GM18909 (cell line): ENCODE results near the gene PCDHGA1.
"Not testable (repeated sequence)": the region's sequence is repeated elsewhere in the genome, so short reads cannot be mapped to it uniquely, and the experiment has no call there.

Experiments used
- ATAC-seq: cut with Tn5 transposase; IDR thresholded peaks from one replicate; pipeline ENCODE4 v1.9.1; 2021; ENCODE audit warnings: mild to moderate bottlenecking; ENCODE audit not compliant: unreplicated experiment, poor library complexity

The PCDHGA1 gene

GRCh38 chr5:141432726-141433125, 102.4 kb downstream of the PCDHGA1 start:
- not testable (repeated sequence) for ATAC-seq

- no peak for ATAC-seq
Observed at GRCh38 chr5:141434006-141434405, 103.7 kb downstream of the PCDHGA1 start.

GRCh38 chr5:141437221-141437620, 106.9 kb downstream of the PCDHGA1 start:
- no peak for ATAC-seq

- ATAC-seq = no peak
Observed at GRCh38 chr5:141439411-141440141, 109.3 kb downstream of the PCDHGA1 start.

- no peak for ATAC-seq
Observed at GRCh38 chr5:141440341-141440740, 110.0 kb downstream of the PCDHGA1 start.

GRCh38 chr5:141441571-141442170, 111.4 kb downstream of the PCDHGA1 start:
- ATAC-seq = no peak

GRCh38 chr5:141465351-141465750, 135.0 kb downstream of the PCDHGA1 start:
- ATAC-seq = no peak

GRCh38 chr5:141475625-141476131, 145.4 kb downstream of the PCDHGA1 start, which contains the start of gene PCDHGC3:
Gene PCDHGC3, plus strand, starts transcription at chr5:141475966. Its CDS starts 151 bp downstream, at chr5:141476117.
- peak; percentile 98 for ATAC-seq

- peak; percentile 40 for ATAC-seq
Observed at GRCh38 chr5:141476132-141476911, 146.0 kb downstream of the PCDHGA1 start.

- no peak for ATAC-seq
Observed at GRCh38 chr5:141477044-141477575, 146.8 kb downstream of the PCDHGA1 start.

GRCh38 chr5:141477815-141478214, 147.5 kb downstream of the PCDHGA1 start:
- no peak for ATAC-seq

GRCh38 chr5:141478321-141478945, 148.1 kb downstream of the PCDHGA1 start:
- ATAC-seq = no peak

- no peak for ATAC-seq
Observed at GRCh38 chr5:141479776-141480175, 149.5 kb downstream of the PCDHGA1 start.

GRCh38 chr5:141483902-141484301, 153.6 kb downstream of the PCDHGA1 start:
- no peak for ATAC-seq

GRCh38 chr5:141484310-141484640, 154.0 kb downstream of the PCDHGA1 start:
- ATAC-seq = no peak

GRCh38 chr5:141484641-141485311, 154.5 kb downstream of the PCDHGA1 start, which contains the start of gene PCDHGC4:
Gene PCDHGC4, plus strand, starts transcription at chr5:141485030. Its CDS starts 144 bp downstream, at chr5:141485174.
- ATAC-seq = no peak

- no peak for ATAC-seq
Observed at GRCh38 chr5:141485321-141486055, 155.2 kb downstream of the PCDHGA1 start.

- ATAC-seq = no peak
Observed at GRCh38 chr5:141486091-141486490, 155.8 kb downstream of the PCDHGA1 start.

- ATAC-seq = no peak
Observed at GRCh38 chr5:141487131-141487530, 156.8 kb downstream of the PCDHGA1 start.
